ENCODE data around the gene MYH13.

The MYH13 gene

DNA sequence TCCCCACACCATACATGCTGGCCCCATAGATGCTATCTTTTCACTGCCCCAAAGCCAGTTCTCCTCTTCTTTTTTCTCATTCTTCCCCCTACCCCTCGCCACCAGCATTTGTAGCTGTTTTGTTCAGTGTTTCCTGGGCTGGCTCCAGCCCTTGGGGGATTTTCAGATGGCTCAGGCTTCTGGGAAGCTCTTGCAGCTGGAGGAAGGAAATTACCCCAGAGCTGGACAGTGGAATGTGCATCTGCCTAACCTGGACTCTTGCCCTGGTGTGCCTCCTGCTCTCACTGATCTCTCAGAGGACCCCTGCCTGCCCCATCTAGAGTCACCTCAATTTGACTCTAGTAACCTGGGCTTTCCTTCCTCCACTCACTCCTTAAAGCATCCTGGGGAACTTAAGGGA, 82.8 kb downstream of the MYH13 start:
- Histone ChIP-seq H3K4me1 (ENCODE audit: control insufficient read depth, insufficient read depth, low read length, poor library complexity, severe bottlenecking) (no peaks in the 10 kb centered on the region), H3K4me3 (ENCODE audit: insufficient read depth, low read depth, low read length, poor library complexity, severe bottlenecking) (no peak overlapping the region), H3K9me3 (ENCODE audit: control insufficient read depth, low read length) (no peaks in the 10 kb centered on the region), H3K27me3 (replicated peaks; ENCODE audit: control insufficient read depth, insufficient read depth, low read length, poor library complexity, severe bottlenecking) (no peaks in the 10 kb centered on the region), H3K27ac (ENCODE audit: insufficient read depth, low read length, poor library complexity, severe bottlenecking) (no peak overlapping the region), H3K36me3 (ENCODE audit: control insufficient read depth, insufficient read depth, low read length) (no peaks in the 10 kb centered on the region)
- no peak for DNase-seq

GRCh38 chr17:10286324-10286723, 86.5 kb downstream of the MYH13 start:
- H3K36me3 ChIP-seq (ENCODE audit: control insufficient read depth, insufficient read depth, low read length), result no peaks in the 10 kb centered on the region
- H3K27me3 ChIP-seq (replicated peaks; ENCODE audit: control insufficient read depth, insufficient read depth, low read length, poor library complexity, severe bottlenecking), result no peaks in the 10 kb centered on the region
- H3K9me3 ChIP-seq (ENCODE audit: control insufficient read depth, low read length), result no peaks in the 10 kb centered on the region
- no peak overlapping the region for H3K27ac ChIP-seq (ENCODE audit: insufficient read depth, low read length, poor library complexity, severe bottlenecking)
- H3K4me1 ChIP-seq (ENCODE audit: control insufficient read depth, insufficient read depth, low read length, poor library complexity, severe bottlenecking), result no peaks in the 10 kb centered on the region
- H3K4me3 ChIP-seq (ENCODE audit: insufficient read depth, low read depth, low read length, poor library complexity, severe bottlenecking), result no peak overlapping the region
- no peak for DNase-seq

DNA sequence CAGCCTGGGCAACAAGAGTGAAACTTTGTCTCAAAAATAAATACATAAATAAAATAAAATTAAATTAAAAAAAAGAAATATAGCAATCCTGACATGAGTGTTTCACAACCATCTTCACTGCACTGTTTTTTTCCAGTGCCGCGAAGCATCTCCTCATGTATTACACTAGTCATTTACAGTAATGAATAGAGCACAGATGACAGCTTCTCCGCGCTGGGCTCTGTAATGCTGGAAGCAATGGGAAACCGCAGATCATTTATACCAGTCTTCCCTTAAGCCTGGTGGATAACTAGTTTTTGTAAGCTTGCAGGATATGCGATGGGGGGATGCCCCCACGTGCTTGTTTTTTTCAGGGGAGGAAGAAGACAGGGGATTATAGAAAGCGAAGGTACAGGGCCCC, 86.9 kb downstream of the MYH13 start:
- no peaks in the 10 kb centered on the region for H3K9me3 ChIP-seq (ENCODE audit: control insufficient read depth, low read length)
- no peak overlapping the region for H3K27ac ChIP-seq (ENCODE audit: insufficient read depth, low read length, poor library complexity, severe bottlenecking)
- H3K27me3 ChIP-seq (replicated peaks; ENCODE audit: control insufficient read depth, insufficient read depth, low read length, poor library complexity, severe bottlenecking), result no peaks in the 10 kb centered on the region
- no peaks in the 10 kb centered on the region for H3K4me1 ChIP-seq (ENCODE audit: control insufficient read depth, insufficient read depth, low read length, poor library complexity, severe bottlenecking)
- H3K4me3 ChIP-seq (ENCODE audit: insufficient read depth, low read depth, low read length, poor library complexity, severe bottlenecking), result no peak overlapping the region
- no peak for DNase-seq
- H3K36me3 ChIP-seq (ENCODE audit: control insufficient read depth, insufficient read depth, low read length), result no peaks in the 10 kb centered on the region

DNA sequence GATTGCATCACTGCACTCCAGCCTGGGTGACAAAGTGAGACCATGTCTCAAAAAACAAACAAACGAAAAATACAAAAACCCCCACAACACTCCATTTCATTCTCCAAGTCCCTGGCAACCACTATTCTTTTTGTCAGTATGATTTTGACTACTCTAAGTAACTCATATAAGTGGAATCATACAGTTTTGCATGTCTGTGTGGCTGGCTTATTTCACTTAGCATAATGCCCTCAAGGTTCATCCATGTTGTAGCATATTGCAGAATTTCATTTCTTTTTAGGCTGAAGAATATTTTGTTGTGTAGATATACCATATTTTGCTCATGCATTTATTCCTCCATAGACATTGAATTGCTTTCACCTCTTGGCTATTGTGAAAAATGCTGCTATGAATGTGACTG, 92.7 kb downstream of the MYH13 start:
- DNase-seq, result no peak
- no peaks in the 10 kb centered on the region for H3K36me3 ChIP-seq (ENCODE audit: control insufficient read depth, insufficient read depth, low read length)
- no peak overlapping the region for H3K27ac ChIP-seq (ENCODE audit: insufficient read depth, low read length, poor library complexity, severe bottlenecking)
- no peaks in the 10 kb centered on the region for H3K9me3 ChIP-seq (ENCODE audit: control insufficient read depth, low read length)
- H3K27me3 ChIP-seq (replicated peaks; ENCODE audit: control insufficient read depth, insufficient read depth, low read length, poor library complexity, severe bottlenecking), result no peaks in the 10 kb centered on the region
- no peaks in the 10 kb centered on the region for H3K4me1 ChIP-seq (ENCODE audit: control insufficient read depth, insufficient read depth, low read length, poor library complexity, severe bottlenecking)
- H3K4me3 ChIP-seq (ENCODE audit: insufficient read depth, low read depth, low read length, poor library complexity, severe bottlenecking), result no peak overlapping the region

DNA sequence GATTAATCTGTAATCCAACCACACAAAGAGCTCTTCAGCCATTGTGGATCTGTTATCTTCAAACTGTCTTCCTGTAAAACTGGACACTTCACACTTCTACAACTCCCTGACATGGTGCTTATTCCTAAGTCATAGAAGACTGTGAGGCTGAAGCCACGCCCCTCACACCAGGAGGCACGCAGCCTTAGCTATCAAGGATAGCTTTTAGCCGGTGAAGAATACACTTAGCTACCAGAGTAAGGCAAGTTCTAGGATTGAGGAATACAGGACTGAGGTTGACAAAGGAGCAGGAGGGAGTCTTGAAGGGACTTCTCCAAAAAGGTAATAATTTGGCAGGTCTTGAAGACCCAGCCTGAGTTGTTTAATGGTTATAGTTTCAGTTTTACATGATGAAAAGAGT, 94.6 kb downstream of the MYH13 start:
- no peak overlapping the region for H3K4me3 ChIP-seq (ENCODE audit: insufficient read depth, low read depth, low read length, poor library complexity, severe bottlenecking)
- no peaks in the 10 kb centered on the region for H3K36me3 ChIP-seq (ENCODE audit: control insufficient read depth, insufficient read depth, low read length)
- H3K27ac ChIP-seq (ENCODE audit: insufficient read depth, low read length, poor library complexity, severe bottlenecking), result no peak overlapping the region
- no peak for DNase-seq
- H3K4me1 ChIP-seq (ENCODE audit: control insufficient read depth, insufficient read depth, low read length, poor library complexity, severe bottlenecking), result no peaks in the 10 kb centered on the region
- no peaks in the 10 kb centered on the region for H3K27me3 ChIP-seq (replicated peaks; ENCODE audit: control insufficient read depth, insufficient read depth, low read length, poor library complexity, severe bottlenecking)
- H3K9me3 ChIP-seq (ENCODE audit: control insufficient read depth, low read length), result no peaks in the 10 kb centered on the region

- no peak overlapping the region for H3K4me3 ChIP-seq (ENCODE audit: insufficient read depth, low read depth, low read length, poor library complexity, severe bottlenecking)
- H3K36me3 ChIP-seq (ENCODE audit: control insufficient read depth, insufficient read depth, low read length), result no peaks in the 10 kb centered on the region
- H3K27me3 ChIP-seq (replicated peaks; ENCODE audit: control insufficient read depth, insufficient read depth, low read length, poor library complexity, severe bottlenecking), result no peaks in the 10 kb centered on the region
- no peak overlapping the region for H3K27ac ChIP-seq (ENCODE audit: insufficient read depth, low read length, poor library complexity, severe bottlenecking)
- DNase-seq, result no peak
- H3K4me1 ChIP-seq (ENCODE audit: control insufficient read depth, insufficient read depth, low read length, poor library complexity, severe bottlenecking), result no peaks in the 10 kb centered on the region
- no peaks in the 10 kb centered on the region for H3K9me3 ChIP-seq (ENCODE audit: control insufficient read depth, low read length)
These were observed 96.4 kb downstream of the MYH13 start for GRCh38 chr17:10276436-10276835.

DNA sequence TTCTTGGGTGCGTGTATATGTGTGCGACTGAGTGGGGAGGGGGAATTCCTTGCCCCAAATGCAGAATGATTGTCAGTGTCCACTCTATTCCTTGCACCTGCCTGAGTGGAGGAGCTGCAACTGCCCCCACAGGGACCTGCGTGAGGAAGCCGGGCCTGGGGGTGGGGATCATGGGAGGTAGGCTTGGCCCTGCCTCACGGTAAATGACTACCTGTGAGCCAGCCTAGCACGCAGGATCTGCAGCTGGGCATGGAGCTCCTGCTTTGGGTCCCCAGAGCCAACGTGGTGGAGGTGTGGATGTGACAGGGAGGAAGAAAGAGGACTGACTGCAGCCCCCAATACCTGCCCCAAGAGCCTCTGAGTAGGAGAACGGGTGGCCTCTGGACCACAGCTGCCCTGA, 97.4 kb downstream of the MYH13 start:
- no peak for DNase-seq
- Histone ChIP-seq H3K9me3 (ENCODE audit: control insufficient read depth, low read length) (no peaks in the 10 kb centered on the region), H3K27ac (ENCODE audit: insufficient read depth, low read length, poor library complexity, severe bottlenecking) (no peak overlapping the region), H3K4me3 (ENCODE audit: insufficient read depth, low read depth, low read length, poor library complexity, severe bottlenecking) (no peak overlapping the region), H3K27me3 (replicated peaks; ENCODE audit: control insufficient read depth, insufficient read depth, low read length, poor library complexity, severe bottlenecking) (no peaks in the 10 kb centered on the region), H3K4me1 (ENCODE audit: control insufficient read depth, insufficient read depth, low read length, poor library complexity, severe bottlenecking) (no peaks in the 10 kb centered on the region), H3K36me3 (ENCODE audit: control insufficient read depth, insufficient read depth, low read length) (no peaks in the 10 kb centered on the region)

- no peaks in the 10 kb centered on the region for H3K9me3 ChIP-seq (ENCODE audit: control insufficient read depth, low read length)
- no peak overlapping the region for H3K27ac ChIP-seq (ENCODE audit: insufficient read depth, low read length, poor library complexity, severe bottlenecking)
- no peaks in the 10 kb centered on the region for H3K36me3 ChIP-seq (ENCODE audit: control insufficient read depth, insufficient read depth, low read length)
- DNase-seq, result no peak
- no peaks in the 10 kb centered on the region for H3K27me3 ChIP-seq (replicated peaks; ENCODE audit: control insufficient read depth, insufficient read depth, low read length, poor library complexity, severe bottlenecking)
- no peaks in the 10 kb centered on the region for H3K4me1 ChIP-seq (ENCODE audit: control insufficient read depth, insufficient read depth, low read length, poor library complexity, severe bottlenecking)
- H3K4me3 ChIP-seq (ENCODE audit: insufficient read depth, low read depth, low read length, poor library complexity, severe bottlenecking), result no peak overlapping the region
These were observed 101.7 kb downstream of the MYH13 start for GRCh38 chr17:10271106-10271562.

DNA sequence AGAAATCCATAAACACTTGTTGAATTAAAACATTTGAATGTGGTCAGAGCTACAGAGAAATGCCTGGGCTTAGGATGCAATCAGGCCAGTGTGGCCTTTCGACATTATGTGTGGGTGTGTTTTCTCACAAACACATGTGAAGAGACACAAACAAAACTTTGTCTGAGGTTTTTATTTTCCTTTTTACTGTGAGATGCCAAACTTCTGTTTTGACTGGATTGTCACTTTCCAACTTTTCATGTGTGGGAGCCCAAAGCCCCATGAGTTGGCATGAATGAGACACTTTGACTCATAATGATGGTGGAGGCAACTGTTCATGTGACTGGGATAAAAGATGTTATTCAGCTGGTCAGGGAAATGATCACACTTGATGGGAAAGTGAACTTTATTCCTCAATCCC, 102.5 kb downstream of the MYH13 start:
- no peaks in the 10 kb centered on the region for H3K27me3 ChIP-seq (replicated peaks; ENCODE audit: control insufficient read depth, insufficient read depth, low read length, poor library complexity, severe bottlenecking)
- no peak overlapping the region for H3K27ac ChIP-seq (ENCODE audit: insufficient read depth, low read length, poor library complexity, severe bottlenecking)
- no peak overlapping the region for H3K4me3 ChIP-seq (ENCODE audit: insufficient read depth, low read depth, low read length, poor library complexity, severe bottlenecking)
- DNase-seq, result no peak
- H3K9me3 ChIP-seq (ENCODE audit: control insufficient read depth, low read length), result no peaks in the 10 kb centered on the region
- no peaks in the 10 kb centered on the region for H3K36me3 ChIP-seq (ENCODE audit: control insufficient read depth, insufficient read depth, low read length)
- H3K4me1 ChIP-seq (ENCODE audit: control insufficient read depth, insufficient read depth, low read length, poor library complexity, severe bottlenecking), result no peaks in the 10 kb centered on the region

DNA sequence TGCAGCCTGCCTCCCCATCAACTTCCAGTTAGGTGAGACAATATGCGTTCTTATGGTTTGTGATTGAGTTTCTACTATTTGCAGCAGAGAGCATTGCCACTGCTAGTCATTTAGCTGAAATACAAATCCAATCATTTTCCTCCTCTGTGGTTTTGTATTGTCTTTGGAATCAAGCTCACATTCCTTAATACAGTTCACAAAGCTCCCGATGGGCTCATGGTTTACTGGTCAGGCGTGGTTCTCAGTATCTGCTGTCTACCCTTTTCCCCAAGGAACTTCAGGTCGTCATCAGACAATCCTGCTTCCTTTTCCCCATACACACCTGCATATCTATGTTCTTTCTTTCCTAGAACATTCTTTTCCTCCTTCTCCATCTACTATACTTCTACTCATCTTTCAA, 104.8 kb downstream of the MYH13 start:
- H3K27ac ChIP-seq (ENCODE audit: insufficient read depth, low read length, poor library complexity, severe bottlenecking), result no peak overlapping the region
- H3K4me1 ChIP-seq (ENCODE audit: control insufficient read depth, insufficient read depth, low read length, poor library complexity, severe bottlenecking), result no peaks in the 10 kb centered on the region
- no peaks in the 10 kb centered on the region for H3K27me3 ChIP-seq (replicated peaks; ENCODE audit: control insufficient read depth, insufficient read depth, low read length, poor library complexity, severe bottlenecking)
- no peak overlapping the region for H3K4me3 ChIP-seq (ENCODE audit: insufficient read depth, low read depth, low read length, poor library complexity, severe bottlenecking)
- DNase-seq, result no peak
- H3K36me3 ChIP-seq (ENCODE audit: control insufficient read depth, insufficient read depth, low read length), result no peaks in the 10 kb centered on the region
- no peaks in the 10 kb centered on the region for H3K9me3 ChIP-seq (ENCODE audit: control insufficient read depth, low read length)
